GM21515 (cell line): ENCODE data around the gene CTRB1.
A peak's percentile ranks its signal among the peaks of the same experiment; 100 is the strongest.
"Not testable (repeated sequence)": the region's sequence is repeated elsewhere in the genome, so short reads cannot be mapped to it uniquely, and the experiment has no call there.

Experiments used
- ATAC-seq: cut with Tn5 transposase; IDR thresholded peaks from one replicate; pipeline ENCODE4 v1.9.1; 2021; ENCODE audit not compliant: unreplicated experiment

CTRB1 gene

DNA sequence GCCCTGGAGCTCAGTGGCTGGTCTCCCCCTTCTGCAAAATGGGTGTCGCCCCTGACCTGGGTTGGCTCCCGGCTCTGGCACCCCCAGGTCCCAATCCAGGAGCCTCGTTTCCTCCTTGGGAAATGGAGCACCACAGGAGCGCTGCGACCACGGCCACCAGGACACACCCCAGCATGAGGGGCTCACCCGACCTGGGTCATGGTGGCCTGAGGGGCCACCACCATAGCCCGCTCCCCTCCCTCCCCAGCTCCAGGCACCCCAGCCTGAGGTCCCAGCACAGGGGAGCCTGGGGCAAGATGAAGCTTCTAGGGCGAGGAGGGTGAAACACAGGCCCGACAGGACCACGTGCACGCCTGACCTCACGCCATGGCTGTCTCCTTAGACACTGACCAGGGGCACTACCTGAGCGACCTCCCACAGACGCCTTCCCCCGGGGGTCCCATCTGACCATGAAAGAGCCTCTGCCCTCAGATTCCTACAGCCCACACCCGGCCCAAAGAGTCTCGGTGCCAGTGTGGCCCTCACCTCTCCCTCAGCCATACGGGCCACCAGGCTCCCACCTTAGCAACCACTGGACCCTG is 20.8 kb downstream of the CTRB1 start:
- ATAC-seq: no peak

DNA sequence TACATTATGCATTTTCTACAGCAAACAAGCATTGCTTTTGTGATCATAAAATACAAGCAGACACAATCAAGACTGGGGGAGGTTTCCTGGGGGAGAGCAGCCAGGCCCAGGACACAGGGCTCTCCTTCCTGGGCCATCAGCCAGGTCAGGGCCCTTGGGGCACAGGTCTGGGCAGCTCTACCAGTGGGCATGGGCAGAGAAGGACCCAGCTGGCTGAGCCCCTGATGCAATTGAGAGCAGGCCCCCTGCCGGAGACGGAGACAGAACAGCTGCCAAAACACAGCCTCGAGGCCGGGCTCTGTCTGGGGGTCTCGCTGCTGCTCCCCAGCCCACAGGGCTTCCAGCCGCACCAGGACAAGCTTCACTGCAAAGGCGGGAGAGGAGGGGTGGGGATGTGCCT is 21.8 kb downstream of the CTRB1 start:
- ATAC-seq: not testable (repeated sequence)

DNA sequence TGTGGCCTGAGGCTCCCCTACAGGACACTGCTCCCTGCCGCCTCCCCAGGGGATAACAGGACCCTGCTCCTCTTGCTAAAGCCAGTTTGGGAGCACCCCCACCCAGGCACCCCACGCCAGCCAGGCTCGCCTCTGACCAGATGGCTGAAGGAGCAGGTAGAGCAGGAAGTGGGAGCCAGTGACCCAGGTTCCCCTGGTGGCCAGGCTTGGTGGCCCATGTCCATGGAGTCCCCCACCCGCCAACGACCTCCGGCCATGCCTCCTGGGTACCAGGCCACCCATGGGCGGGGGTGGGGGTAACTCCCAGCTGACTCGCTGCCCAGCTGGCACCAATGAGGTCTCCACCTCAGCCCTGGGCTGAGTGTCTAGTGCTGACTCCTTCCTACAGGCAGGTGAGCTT is 22.6 kb downstream of the CTRB1 start:
- no peak for ATAC-seq

DNA sequence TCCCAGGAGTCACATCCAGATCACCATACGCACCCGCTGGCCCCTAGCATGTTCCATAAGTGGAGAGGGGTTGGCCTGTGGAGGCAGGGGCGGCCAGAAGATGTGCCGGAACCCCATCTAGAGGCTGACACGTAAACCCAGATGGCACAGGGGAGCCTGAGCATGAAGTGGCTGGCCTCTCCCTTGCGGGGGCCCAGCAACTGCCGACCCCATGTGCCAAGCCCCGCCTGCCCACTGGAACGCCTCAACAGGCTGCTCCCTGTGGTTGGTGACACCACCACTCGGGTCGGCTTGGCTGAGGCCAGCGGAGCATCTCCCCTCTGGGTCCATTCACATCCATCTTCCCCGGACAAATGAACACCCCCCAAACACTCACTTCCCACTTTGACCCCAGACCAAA is 23.2 kb downstream of the CTRB1 start:
- no peak for ATAC-seq

DNA sequence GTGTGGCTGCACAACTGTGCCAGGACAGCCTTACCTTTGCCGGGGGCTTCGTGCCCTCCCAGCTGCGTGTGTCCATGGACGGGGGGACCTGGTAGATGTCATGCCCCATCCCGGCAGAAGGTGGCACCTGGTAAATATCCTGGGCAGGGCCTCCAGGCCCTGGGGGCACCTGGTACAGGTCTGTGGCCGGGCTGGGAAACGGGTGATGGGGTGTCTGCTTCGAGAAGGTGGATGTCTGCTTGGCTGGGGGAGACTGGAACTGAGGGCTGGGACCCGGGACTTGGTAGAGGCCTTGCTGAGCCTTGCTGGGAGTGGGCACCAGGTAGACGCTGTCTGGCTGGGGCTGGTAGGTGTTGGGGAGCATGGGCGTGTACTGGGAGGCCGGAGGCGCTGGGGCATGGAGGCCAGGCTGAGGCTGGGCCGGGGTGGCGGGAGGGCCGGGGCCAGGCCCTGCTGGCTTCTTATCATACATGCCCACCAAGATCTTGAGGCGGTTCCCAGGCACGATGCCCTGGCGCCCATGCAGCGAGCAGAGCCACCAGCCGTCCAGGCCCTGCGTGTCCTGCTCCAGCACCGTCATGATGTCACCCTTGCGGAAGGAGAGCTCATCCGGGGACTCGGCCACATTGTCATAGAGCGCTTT is 23.8 kb downstream of the CTRB1 start:
- ATAC-seq: not testable (repeated sequence)

DNA sequence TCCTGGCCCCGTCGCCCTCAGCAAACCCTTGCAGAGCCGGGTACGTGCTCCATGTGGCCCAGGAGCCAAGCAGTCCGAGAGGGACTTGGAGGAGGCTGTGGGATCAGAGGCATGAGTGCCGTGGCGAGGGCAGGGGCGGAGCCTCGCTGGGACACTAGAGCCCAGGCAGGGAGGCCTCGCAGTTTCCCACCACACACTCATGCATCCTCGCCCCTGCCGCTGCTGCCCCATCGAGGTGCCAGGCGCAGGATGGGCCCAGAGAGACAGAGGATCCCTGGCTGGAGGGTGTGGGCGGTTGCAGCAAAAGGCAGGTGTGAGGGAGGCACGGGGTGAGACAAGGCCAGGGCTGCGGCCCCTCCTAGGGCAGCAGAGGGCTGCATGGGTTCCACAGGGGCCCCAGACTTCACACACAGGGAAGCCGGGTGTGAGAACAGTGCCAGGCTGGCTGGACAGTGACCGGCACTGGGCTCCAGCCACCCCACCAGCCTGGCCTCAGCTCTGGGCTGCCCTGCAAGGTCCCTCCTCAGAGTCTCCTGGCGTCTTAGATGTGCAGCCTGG is 25.0 kb downstream of the CTRB1 start:
- ATAC-seq: no peak

DNA sequence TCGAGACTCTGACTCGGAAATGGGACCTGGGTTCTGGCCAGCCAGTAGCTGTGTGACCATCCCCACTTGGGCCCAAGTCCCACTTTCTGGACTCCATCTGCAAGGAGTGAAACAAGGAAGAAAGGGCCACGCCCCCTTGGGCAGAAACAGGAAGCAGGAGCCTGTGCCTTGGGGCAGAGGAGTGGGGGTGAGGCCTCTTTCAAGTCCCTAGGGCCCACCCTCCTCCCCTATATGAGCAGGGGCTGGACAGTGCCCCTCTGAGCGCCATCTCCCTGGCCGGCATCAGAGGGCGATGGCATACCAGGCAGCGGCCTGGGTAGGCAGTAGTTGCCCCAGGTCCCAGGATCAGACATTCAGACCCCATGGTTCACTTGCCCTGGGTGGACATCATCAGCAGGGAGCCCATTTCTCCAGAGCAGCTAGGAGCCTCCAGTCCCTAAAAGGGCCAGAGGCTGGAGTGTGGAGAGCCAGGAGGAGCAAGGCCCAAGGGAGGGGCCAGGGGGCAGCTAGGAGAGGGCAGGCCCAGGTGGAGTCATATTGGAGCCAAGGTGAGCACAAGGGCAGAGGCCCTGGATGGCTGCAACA is 25.5 kb downstream of the CTRB1 start:
- ATAC-seq: no peak

DNA sequence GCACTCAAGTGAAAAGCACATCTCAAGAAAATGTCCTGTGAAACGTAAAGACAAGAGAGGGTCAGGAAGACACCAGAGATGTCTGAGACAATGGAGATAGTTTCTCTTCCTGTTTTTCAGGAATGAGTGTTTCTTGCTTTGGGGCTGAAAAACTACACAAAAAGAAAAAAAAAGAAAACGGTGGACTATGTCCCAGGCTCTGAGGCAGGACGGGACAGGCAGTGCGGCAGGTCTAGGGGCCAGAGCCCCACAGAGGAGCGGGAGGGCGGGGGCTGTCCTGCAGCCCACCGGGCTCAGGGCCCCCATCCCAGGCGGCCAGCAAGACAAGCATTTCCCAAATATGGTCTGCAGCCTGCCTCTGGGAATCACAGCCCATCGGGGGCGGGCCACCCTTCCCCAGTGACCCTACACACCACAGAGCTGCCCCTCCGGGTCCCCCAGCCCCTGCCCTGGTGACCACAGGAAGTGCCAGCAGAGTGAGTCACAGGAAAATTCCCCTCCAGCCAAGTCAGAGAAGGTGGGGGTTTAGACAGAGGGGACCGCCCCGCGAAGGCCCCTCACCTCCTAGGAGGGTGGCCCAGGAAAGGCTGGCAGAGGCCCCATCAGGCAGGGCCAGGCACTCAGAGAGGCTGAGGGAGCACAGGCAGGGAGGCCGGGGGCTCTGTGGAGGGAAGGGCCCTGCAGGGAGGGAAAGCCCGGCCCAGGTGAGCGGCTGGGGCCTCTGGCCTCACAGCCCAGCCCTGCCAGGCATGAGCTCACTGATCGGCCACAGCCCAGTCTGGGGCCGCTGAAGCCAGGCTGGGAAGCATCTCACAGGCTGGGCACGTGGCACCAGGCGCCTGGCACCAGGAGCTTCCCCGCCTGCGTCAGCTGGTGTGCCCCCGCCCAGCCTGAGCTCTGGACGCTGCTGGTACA is 26.3 kb downstream of the CTRB1 start:
- no peak for ATAC-seq

DNA sequence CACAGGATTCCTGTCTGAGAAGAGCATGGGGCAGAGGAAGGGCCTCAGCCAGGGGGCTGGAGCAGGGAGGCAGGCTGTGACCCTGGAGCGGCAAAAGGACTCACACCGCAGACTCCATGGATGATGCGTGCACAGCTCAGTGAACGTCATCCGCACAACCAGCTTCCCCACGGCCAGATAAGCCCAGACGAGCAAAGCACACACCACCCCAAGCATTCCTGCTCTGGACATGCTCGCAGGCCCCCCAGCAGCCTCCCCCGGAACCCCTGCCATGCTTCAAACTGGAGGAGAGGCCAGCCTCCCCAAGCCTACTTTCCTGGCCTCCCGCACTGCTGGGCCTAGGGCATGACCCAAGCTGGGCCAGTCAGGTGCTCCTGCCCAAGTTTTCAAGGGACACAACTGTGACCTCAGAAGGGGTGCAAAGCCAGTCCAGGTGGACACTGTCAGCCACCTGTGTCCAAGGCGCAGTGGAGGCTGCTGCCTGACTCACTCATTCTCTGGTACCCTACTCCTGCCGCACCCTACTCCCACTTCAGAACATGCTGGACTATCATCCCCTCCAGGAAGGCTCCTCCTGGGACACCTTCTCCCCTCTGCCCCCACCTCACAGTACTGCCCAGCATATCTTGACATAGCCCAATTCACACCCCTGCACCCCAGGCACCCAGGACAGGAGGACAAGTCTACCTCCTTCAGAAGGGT is 27.9 kb downstream of the CTRB1 start:
- no peak for ATAC-seq

DNA sequence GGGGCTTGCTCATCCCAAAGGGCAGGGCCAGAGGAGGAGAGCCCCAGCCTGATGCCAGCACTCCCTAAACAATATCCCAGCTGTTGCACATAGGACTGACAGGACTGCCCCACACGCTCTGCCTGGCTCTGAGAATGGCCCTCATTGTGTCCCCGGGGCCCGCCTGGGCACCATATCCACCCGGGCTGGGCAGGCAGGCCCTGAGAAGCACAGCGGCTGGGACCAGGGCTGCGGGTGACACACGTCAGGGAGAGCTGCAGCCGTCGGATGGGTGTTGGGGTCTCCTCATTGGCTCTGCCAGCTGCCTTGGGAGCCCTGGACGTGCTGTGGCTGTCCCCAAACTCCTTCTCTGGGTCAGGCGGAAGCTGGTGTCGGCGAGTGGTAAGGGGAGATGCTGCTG is 28.5 kb downstream of the CTRB1 start:
- ATAC-seq: no peak

DNA sequence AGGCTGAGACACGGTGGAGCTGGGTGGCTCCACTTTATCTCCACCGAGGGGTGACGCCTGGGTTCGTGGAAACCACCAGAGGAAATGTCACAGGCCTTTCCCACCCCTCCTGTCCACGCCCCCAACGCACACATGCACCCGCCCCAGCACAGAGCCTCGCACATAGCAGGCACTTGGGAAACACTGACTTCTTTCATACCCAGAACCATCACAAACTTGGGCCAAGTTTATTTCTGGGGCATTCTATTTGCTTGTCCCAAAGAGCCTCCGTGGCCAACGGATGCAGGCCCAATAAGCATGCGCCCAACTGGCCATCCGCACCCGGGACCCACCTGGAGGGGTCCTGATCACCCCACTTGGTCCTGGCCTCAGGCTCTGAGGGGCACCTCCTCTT is 29.4 kb downstream of the CTRB1 start:
- ATAC-seq: no peak

DNA sequence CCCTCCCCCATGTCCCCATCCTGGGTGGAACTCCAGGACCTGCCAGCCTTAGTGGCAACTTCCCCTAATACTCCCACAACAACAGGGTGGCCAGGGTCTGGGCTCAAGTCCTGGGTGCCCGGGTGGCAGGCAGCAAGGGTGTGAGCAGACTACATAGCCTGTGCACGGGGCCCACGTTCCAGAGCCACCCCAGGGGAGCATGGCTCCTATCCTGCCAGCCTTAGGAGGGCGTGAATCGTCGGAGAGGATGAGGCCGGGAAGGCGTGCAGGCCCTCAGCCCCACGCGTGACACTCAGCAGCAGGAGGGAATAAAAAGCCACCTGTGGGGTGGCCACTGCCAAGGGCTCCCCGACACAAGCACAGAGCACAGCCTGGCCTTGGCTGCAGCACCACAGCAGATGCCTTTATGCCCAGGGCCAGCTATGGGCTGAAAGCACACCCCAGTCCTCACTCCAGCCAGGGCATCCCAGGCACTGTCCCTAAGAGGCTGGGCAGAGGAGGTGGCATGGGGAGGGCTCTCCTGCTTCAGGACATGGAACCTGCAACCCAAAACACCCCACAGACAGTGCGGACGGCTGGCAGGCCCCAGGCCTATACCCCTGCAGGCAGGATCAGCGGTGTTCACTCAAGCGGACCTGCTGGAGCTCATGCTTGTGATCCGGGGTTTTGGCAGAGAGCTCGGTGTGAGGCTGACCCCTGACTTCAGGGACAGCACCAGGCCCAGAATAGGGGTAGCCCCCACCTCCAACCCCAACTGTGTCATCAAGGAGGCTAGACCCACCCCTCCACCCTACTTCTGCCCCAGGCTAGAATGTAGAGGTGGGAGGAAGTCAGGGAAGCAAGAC is 30.0 kb downstream of the CTRB1 start:
- no peak for ATAC-seq

DNA sequence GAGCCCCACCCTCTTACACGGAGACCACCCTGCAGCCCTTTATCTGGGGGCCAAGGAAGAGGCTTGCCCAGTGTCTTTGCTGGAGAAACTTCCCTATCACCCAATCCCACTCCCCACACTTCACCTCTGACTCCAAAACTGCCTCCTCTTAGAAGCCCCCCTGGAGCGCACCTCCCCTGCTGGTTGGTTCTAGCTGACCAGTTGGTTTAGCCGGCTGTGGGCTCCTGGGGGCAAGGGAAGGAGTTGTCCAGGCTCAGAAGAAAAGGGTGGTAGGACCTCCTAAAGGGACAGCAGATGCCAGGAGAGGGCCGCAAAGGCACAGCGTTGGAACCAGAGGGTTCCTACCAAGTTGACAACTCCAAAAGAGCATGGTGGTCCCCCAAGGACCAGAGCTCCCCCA is 30.7 kb downstream of the CTRB1 start:
- no peak for ATAC-seq

DNA sequence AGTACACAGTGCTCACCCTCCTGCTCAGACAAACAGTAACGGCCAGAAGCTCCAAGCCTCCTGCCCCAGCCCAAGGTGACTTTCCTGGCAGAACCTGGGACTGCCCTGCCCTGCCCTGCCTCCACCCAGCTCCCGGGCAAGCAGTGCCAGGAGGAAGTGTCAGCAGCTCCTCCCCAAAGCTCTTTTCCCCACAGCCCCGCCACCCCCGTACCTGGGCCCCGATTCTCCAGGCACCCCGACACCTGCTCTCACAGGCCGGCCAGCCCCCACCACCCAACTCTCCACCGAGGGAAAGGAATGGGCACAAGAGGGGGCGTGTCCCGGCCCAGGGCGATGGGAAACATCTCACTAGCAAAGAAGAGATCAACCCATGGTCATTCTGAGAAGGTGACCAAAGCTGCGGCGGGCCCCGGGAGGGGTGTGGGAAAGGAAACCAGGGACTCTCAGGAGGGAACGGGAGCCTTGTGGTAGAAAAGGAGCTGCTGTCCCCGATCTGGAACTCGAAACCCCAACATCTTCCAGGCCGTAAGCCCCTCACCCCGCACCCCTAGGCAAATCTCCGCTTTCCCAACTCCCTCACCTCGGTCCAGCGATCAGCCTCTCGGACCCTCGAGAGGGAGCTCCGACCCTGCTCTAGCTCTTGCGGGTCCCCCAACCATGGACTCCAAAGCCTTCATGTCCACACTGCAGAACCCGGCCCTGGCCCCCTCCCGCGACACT is 31.5 kb downstream of the CTRB1 start:
- no peak for ATAC-seq

DNA sequence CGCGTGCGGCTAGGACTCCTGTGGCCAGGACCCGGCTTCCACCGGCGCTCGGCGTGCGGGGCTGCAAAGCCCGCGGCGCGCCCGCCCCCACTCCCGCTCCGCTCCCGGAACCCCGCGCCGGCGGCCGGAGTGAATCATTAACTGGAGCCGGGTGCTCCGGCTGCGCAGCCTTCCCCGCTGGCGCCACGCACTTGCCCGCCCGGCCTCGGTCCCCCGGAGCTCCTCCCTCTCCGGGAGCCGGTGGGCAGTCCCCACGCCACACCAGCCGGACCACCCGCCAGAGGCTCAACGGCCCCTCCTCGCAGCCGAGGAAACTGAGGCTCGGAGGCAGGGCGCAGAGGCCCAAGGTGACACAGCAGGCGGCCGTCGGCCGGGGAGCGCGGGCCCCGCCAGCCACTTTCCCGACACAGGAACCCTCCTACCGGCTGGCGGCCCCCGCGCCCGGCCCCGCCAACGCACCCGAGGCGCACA is 32.1 kb downstream of the CTRB1 start:
- ATAC-seq: peak; percentile 31

DNA sequence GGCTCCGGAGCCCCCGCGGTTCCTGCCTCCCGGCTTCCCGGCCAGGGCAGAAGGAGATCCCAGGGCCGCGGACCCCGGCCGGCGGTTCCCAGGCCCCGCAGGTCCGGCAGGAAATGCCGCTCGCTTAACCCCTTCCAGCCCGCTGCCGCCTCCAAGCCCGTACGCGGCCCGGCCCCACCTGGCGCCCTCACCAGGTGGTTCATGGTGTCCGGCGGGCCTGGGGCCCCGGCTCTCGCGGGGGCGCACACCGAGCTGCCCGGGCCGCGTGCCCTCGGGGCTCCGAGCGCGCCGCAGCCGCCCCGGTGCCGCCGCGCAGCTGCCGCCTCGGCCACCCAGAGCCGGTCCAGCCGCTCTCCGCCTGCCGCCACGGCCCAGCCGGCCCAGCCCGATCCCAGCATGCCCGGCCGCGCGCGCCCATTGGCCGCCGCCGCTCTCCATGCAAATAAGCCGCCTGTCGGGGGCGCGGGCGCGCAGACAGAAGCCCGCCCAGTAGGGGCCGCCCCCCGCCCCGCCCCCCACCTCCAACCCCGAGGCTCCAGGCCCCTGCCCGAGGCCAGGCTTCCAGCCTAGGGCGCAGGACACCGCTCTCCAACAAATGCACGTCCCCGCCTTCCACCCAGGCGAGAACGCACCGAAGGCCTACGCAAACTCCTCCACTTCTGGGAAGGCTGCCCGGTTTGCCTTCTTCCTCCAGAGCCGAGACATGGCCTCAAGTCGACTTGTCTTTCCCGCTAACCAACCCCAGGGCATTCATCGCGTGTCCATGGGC is 32.7 kb downstream of the CTRB1 start, which contains the start of gene BCAR1:
Gene BCAR1, minus strand, starts transcription at position 345 of the 769 bp plus-strand sequence. Its CDS starts 142 bp downstream, at position 203.
- peak; percentile 80 for ATAC-seq

DNA sequence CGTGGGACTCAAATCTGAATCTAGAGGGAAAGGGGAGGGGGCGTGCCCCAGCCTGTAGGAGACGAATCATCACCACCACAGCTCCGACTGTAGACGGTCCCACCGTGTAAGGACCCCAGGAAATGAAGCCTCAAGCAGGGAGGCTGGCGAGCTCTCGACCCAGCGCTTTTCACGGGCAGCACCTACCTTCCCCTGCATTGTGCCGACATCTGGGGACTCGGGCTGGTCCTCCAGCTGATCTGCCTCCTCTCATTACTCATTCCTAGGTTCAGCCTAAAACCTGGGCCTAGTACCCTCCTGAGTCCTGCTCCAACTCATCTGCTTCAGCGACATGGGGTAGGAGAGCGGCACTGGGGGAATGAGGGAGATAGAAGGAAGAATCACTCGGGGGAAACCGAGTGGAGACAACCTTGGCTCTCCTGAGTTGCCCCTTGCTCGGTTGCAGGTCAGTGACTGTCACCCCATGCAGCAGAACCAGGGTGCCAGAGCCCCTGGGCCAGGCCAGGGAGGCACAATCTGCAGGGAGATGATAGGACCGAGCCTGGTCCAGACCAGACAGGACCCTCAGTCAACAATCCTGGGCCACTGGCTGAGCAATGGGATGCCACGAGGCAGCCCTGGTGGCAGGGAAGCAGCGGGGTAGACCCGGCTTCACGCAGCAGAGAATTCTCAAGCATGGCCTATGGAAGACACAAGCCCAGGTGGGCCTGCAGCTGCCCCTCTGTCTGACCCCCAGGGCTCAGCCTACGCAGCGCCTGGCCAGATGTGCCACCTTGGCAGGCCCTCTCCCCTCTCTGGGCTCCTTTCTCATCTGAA is 33.5 kb downstream of the CTRB1 start:
- no peak for ATAC-seq
